Embryonic facial prominence (tissue), 1 donor: Measurements from ENCODE around the gene SARM1.
A peak's percentile ranks its signal among the peaks of the same experiment; 100 is the strongest.

Source experiments
- DNase-seq: peaks from one replicate; pipeline ENCODE4 v3.0.0-alpha.2; 2016; ENCODE audit errors: extremely low spot score

The SARM1 gene

GRCh38 chr17:28341516-28341915 is 30.0 kb upstream of the SARM1 start:
- no peak for DNase-seq

GRCh38 chr17:28342313-28342712 is 29.2 kb upstream of the SARM1 start:
- DNase-seq: no peak

- DNase-seq: no peak
Measured at GRCh38 chr17:28343491-28343932, 28.0 kb upstream of the SARM1 start.

- DNase-seq: no peak
Measured at GRCh38 chr17:28344011-28344410, 27.5 kb upstream of the SARM1 start.

- no peak for DNase-seq
Measured at GRCh38 chr17:28344435-28344901, 27.0 kb upstream of the SARM1 start.

- DNase-seq: no peak
Measured at GRCh38 chr17:28345419-28346198, 25.9 kb upstream of the SARM1 start.

GRCh38 chr17:28346199-28346580 is 25.3 kb upstream of the SARM1 start:
- no peak for DNase-seq

- DNase-seq: no peak
Measured at GRCh38 chr17:28346746-28347246, 24.7 kb upstream of the SARM1 start.

- no peak for DNase-seq
Measured at GRCh38 chr17:28347261-28347891, 24.1 kb upstream of the SARM1 start.

GRCh38 chr17:28348979-28349378 is 22.5 kb upstream of the SARM1 start:
- DNase-seq: no peak

- DNase-seq: no peak
Measured at GRCh38 chr17:28350271-28350670, 21.2 kb upstream of the SARM1 start.

GRCh38 chr17:28357061-28357900 is 14.2 kb upstream of the SARM1 start, which contains the start of gene POLDIP2:
Gene POLDIP2, minus strand, starts transcription at chr17:28357527. Its CDS starts 79 bp downstream, at chr17:28357448.
- DNase-seq: peak; percentile 90

GRCh38 chr17:28357901-28358197 is 13.6 kb upstream of the SARM1 start:
- DNase-seq: no peak

GRCh38 chr17:28363186-28363585 is 8.3 kb upstream of the SARM1 start:
- no peak for DNase-seq

- DNase-seq: no peak
Measured at GRCh38 chr17:28363776-28364650, 7.5 kb upstream of the SARM1 start.

GRCh38 chr17:28364665-28365363 is 6.7 kb upstream of the SARM1 start, which contains the start of gene SEBOX:
Gene SEBOX, minus strand, starts transcription at chr17:28365199. Its CDS starts 48 bp downstream, at chr17:28365151.
- no peak for DNase-seq

GRCh38 chr17:28365487-28365886 is 6.0 kb upstream of the SARM1 start:
- no peak for DNase-seq

GRCh38 chr17:28366605-28367004 is 4.9 kb upstream of the SARM1 start:
- DNase-seq: no peak

- DNase-seq: no peak
Measured at GRCh38 chr17:28367641-28368305, 3.7 kb upstream of the SARM1 start.

GRCh38 chr17:28368306-28368831 is 3.1 kb upstream of the SARM1 start:
- no peak for DNase-seq
